Measurements from ENCODE around the gene ATAD3B.
"Not testable (repeated sequence)": the region's sequence is repeated elsewhere in the genome, so short reads cannot be mapped to it uniquely, and the experiment has no call there.

Gene ATAD3B

GRCh38 chr1:1513675-1514074 lies 42.1 kb downstream of the ATAD3B start:
- DNase-seq (ENCODE audit: low read depth) = not testable (repeated sequence)

- DNase-seq (ENCODE audit: low read depth) = not testable (repeated sequence)
Measured at GRCh38 chr1:1514376-1514775, 42.8 kb downstream of the ATAD3B start.

DNA sequence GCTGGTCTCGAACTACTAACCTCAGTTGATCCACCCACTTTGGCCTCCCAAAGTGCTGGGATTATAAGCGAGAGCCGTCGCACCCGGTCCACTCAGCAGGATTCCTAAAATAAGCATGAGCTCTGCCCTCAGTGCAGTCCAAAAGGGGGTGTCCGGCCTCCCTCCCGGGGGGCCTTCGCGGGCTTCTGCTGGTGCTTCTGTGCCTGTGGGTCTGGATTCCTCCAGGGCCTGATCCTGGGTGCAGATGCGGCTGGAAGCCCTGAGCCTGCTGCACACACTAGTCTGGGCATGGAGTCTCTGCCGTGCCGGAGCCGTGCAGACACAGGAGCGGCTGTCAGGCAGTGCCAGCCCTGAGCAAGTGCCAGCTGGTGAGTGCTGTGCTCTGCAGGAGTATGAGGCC lies 45.4 kb downstream of the ATAD3B start:
- DNase-seq (ENCODE audit: low read depth) = not testable (repeated sequence)

DNA sequence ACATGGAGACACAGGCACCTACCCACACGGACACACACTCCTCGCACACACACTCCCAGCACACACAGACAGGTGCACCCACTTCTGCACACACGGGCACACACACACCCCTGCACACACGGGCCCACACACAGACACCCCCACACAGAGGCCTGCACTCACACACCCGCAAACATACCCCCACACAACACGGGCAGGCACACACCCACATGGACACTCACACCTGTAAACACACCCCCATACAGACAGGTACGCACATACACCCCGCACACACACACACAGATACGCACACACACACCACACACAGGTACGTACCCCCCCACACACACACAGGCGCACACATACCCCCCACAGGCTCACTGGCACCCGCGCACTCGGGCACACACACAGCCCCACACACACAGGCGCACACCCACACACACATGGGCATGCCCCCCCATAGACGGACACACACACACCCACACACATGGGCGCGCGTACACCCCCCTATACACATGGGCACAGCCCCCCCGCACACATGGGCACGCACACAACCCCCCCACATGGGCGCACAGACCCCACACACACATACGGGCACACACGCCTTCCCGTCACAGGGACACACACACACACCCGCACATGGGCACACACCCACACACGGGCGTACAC lies 46.5 kb downstream of the ATAD3B start:
- no peak for DNase-seq (ENCODE audit: low read depth)

- not testable (repeated sequence) for DNase-seq (ENCODE audit: low read depth)
Measured at GRCh38 chr1:1518621-1519007, 47.0 kb downstream of the ATAD3B start.

DNA sequence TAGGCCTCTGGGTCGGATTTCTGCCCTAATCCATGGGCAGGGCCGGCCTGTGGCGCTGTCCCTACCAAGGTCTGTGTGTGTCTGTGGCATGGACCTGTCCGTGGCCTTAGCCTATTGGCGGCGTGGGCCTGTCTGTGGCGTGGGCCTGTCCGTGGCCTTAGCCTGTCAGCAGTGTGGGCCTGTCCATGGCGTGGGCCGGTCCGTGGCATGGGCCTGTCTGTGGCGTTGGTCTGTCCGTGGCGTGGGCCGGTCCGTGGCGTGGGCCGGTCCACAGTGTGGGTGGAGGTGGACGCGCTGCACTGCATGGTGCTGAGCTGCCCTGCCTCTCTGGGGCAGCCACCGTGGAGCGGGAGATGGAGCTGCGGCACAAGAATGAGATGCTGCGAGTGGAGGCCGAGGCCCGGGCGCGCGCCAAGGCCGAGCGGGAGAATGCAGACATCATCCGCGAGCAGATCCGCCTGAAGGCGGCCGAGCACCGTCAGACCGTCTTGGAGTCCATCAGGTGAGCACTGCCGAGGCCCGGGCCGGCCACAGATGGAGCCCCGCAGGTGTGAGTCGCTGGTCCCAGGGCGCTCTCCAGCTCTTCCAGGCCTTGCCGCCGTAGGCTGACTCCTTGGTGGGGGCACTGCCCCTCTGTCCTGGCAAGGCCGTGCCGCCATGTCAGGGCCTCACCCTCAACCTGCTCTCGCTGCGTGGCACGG lies 48.4 kb downstream of the ATAD3B start:
- DNase-seq (ENCODE audit: low read depth) = not testable (repeated sequence)

DNA sequence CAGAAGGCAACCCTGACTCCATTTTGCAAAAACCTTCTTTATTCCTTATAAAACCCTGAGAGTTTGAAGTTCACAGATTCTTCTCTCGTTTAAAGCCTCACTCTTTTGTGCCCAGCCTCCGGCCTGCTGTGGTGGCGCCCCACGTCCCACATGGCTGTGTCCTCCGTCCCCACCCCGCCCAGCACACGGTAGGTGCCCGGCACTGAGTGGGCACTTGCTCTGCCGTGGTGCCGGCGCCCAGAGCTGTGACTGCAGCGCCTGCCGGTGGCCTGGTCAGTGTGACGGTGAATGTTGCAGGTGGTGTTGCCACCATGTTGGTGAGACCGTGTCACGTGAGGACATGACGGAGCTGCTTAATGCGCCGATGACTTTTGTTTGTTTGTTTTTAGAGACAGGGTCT lies 49.8 kb downstream of the ATAD3B start:
- DNase-seq (ENCODE audit: low read depth) = no peak

DNA sequence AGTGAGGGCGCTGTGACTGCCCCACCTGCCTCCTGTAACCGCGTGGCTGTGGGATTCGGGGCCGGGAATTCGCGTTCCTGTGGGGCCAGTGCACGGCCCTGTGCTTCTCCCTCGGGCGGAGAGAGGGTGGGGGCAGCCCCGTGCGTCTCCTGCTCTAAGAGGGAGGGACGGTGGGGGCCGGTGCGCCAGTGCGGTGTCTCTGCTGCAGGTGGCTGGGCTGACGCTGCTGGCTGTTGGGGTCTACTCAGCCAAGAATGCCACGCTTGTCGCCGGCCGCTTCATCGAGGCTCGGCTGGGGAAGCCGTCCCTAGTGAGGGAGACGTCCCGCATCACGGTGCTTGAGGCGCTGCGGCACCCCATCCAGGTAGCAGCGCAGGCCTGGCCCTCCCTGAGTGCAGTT lies 51.0 kb downstream of the ATAD3B start:
- DNase-seq (ENCODE audit: low read depth) = not testable (repeated sequence)

DNA sequence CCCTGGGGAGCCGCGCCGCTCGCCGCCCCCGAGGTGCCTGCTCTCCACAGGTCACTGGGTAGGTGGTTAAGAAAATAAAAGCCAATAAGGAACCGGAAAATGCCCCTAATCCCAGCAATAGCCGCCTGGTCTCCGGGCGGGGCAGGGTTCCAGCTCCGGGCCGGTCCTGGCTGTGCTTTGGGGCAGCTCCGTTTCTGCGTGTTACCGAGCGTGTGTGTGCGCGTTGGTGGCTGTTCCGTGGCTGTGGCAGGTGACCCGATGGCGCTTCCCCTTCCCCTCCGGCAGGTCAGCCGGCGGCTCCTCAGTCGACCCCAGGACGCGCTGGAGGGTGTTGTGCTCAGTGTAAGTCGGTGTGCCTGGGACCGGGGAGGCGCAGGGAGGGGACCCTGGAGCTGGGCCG lies 51.7 kb downstream of the ATAD3B start:
- not testable (repeated sequence) for DNase-seq (ENCODE audit: low read depth)

- not testable (repeated sequence) for DNase-seq (ENCODE audit: low read depth)
Measured at GRCh38 chr1:1523651-1524050, 52.1 kb downstream of the ATAD3B start.

DNA sequence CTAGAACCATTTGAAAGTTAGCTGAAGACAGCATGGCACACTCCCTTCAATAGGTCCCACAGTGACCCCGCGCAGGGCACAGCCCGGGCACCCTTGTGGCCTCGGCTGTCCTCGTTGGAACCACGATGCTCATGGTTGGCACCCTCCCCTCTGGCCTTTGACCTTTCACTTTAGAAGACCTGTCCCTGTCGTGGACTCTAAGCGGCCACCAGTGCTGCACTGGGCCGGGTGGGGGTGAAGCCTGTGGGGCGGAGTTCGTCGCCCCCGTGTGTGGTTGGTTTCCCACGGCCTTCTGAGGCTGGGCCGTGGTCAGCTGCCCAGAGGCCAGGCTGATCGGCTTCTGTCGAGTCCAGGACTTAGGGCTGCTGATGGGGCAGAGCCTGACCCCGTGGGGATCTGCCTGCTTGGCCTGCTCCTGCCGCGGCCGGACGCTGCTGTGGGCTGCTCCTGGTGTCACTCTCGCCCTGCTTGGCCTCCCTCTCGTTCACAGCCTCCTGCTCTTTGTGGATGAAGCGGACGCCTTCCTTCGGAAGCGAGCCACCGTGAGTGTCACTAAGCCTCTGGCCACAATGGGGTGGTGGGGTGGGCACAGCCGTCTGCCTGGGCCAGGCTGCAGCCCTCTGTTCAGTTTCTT lies 53.3 kb downstream of the ATAD3B start:
- DNase-seq (ENCODE audit: low read depth) = not testable (repeated sequence)

- not testable (repeated sequence) for DNase-seq (ENCODE audit: low read depth)
Measured at GRCh38 chr1:1526476-1526875, 54.9 kb downstream of the ATAD3B start.

DNA sequence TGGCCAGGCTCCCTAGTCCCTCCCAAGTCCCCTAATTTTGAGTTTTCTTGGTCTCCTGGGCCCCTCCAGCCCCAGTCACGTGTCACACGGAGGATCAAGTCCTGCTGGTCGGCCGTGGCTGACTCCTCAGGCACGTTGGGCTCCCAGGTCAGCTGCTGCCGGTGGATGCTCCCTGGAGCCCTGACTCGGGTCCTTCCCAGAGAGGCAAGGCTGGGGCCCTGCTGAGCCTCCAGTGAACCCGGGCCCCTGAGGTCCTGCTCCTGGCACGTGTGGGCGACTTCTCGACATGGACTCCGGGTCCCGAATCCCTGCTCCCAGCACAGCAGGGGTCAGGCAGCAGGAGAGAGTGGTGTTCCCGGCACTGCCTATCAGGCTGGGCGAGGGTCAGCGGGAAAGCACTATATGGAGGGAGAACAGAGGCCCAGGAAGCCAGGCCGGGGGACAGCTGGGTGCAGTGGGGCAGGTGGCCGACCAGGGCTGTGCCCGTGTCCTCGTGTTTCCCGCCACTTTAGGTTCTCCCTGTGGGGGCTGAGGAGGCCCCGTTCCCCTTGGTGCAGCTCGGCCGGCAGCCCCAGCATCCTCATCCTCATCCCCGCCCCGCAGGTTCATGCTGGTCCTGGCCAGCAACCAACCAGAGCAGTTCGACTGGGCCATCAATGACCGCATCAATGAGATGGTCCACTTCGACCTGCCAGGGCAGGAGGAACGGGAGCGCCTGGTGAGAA lies 55.7 kb downstream of the ATAD3B start:
- DNase-seq (ENCODE audit: low read depth) = no peak

- no peak for DNase-seq (ENCODE audit: low read depth)
Measured at GRCh38 chr1:1528301-1529267, 57.0 kb downstream of the ATAD3B start.

- DNase-seq (ENCODE audit: low read depth) = no peak
Measured at GRCh38 chr1:1529321-1529720, 57.8 kb downstream of the ATAD3B start.

DNA sequence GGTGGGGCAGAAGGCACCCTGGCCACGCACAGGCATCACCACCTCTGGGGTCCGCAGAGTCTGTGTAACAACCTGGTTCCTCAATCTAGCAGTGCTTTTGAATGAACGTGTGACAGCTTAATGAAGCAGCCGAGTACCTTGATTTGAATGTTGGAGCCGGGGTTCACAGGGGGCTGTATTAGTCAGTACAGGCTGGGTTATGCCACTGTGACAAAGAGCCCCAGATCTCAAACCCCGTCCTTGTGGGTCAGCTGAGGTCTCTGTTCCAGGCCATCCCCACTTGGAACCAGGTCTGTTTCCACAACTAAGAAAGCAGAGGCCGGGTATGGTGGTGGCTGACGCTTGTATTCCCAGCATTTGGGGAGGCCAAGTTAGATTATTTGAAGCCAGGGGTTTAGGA lies 58.4 kb downstream of the ATAD3B start:
- DNase-seq (ENCODE audit: low read depth) = no peak

DNA sequence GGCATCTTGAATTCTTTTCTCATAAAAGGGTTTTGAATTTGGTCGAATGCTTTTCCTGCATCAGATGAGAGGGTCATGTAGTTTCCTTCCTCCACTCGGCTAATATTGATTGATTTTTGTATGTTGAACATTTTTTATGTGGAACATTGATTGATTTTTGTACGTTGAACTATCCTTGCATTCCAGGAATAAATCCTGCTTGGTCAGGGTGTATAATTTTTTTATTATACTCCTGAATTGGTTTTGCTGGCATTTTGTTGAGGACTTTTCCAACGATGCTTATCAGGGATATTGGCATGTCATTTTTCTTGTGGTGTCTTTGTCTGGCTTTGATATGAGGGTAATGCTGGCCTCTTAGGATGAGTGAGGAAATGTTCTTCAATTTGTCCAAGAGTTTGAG lies 60.4 kb downstream of the ATAD3B start:
- no peak for DNase-seq (ENCODE audit: low read depth)

GRCh38 chr1:1533176-1533893 lies 61.8 kb downstream of the ATAD3B start:
- DNase-seq (ENCODE audit: low read depth) = not testable (repeated sequence)

DNA sequence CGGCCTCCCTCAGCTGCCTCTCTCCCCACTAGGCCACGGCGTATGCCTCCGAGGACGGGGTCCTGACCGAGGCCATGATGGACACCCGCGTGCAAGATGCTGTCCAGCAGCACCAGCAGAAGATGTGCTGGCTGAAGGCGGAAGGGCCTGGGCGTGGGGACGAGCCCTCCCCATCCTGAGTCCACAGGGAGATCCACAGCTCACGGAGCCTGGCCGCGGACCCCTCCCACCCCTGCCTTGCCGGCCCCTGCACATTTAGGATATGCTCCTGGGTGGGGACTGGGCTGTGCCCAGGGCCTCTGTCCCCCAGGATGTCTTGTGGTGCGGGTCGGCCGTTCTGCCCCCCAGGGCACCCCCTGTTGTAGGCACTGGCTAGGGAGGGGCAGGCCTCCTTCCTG lies 62.3 kb downstream of the ATAD3B start:
- DNase-seq (ENCODE audit: low read depth) = not testable (repeated sequence)

GRCh38 chr1:1534401-1535154 lies 63.0 kb downstream of the ATAD3B start:
- no peak for DNase-seq (ENCODE audit: low read depth)
